Activated CD4-positive, alpha-beta T cell treated with anti-CD3 and anti-CD28 coated beads, Interleukin-2, amount 50 U/mL, for 24 hours (primary cell): ENCODE data around the gene PTGIS.

Experiments used
- DNase-seq, 2 donors: peaks; one replicate each; pipeline ENCODE4 v3.0.0-alpha.2; 2020; ENCODE audit warnings: low read depth in 1 of 2, low spot score in 1 of 2

The PTGIS gene

GRCh38 chr20:49475292-49476015 lies 92.5 kb downstream of the PTGIS start:
- DNase-seq = no peak

DNA sequence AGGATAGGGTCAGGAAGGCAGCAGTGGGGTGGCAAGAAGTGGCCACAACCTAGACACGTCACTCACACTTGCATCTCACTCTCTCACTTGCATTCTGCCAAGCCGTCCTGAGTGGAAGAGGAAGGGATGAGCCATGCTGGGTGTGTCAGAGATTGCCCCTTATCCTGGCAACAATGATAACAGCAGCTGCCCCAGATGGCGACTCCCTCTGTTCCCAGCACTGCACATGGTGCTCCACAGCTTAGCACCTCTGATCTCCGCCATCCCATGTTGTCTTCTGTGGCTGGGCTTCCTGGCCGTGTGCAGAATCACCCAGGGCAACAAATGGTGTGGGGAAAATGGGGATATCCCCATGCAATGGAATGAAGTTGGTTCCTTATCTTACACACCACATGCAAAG lies 96.5 kb downstream of the PTGIS start:
- no peak for DNase-seq

- no peak for DNase-seq
These were observed 97.0 kb downstream of the PTGIS start for GRCh38 chr20:49470922-49471321.

- DNase-seq = no peak
These were observed 98.9 kb downstream of the PTGIS start for GRCh38 chr20:49469060-49469459.

DNA sequence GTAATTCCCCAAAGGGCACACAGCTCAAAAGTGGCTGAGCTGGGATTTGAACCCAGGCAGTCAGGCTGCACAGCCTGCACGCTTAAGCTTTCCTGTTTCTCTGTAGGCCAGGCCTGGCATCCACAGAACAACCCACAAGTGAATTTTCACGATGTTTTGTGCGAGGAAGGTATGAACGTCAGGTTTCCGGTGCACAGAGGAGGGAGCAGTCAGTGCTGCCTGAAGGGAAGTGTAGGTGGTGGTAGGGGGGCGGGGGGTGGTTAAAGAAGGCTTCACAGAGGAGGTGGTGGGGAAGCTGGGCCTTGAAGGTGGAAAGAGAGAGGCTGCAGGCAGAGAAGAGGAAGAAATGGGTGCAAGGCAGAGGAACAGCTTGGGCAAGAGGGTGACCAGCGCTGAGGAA lies 99.5 kb downstream of the PTGIS start:
- no peak for DNase-seq

DNA sequence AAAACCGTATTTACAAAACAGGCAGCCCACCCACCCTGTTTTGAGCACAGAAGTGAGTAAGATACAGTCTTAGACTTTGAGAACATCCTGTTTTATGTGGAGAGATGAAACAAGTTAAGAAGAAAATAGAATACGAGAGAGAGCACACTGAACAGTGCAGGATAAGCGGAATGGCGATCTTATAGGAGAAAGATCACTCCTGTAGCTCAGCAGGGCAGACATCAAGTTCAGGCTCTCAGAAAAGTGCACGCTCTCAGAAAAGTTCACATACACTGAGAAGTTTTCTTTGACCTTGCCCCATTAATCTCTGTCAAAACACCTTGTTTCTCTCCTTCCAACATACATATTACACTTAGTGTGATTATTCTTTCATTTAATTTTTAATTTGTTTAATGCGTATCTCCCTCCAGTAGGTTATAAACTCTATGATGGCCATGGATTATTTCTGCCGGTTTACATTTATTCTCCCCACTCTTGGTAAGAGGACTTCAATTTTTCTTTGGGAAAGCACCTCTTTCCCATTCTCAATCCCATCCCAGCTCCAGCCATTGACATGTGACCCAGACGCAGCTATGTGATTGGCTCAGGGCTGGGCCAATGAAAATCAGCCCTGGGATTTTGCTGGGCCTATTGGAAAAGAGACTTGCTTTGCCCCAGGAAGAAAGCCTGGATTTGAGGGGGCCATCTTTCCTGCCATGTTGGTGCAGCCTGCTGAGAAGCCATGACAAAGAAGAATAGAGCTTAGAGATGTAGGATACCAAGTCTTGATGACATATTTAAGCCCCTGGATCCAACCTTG lies 101.6 kb downstream of the PTGIS start:
- DNase-seq = no peak

DNA sequence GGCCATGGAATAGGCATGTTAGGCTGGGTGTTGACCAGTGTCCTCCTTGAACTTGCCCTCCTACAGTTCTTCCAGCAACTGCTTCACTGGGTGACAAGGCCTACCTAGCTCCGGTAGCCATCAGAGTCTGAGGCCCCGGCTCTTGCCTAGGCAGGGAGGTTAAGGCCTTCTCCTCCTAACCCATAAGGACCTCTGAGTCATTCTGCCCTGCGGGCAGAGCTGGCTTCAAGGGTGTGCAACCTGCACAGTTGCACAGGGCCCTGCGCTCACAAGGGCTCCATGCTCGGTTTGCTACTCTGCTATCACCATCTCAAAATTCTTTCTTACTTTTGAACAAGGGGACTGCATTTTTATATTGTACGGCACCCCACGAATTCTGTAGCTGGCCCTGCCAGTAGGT lies 103.4 kb downstream of the PTGIS start:
- no peak for DNase-seq

- DNase-seq = no peak
These were observed 105.3 kb downstream of the PTGIS start for GRCh38 chr20:49462626-49463025.

GRCh38 chr20:49461894-49462620 lies 105.9 kb downstream of the PTGIS start:
- no peak for DNase-seq

GRCh38 chr20:49460916-49461315 lies 107.0 kb downstream of the PTGIS start:
- DNase-seq = no peak

DNA sequence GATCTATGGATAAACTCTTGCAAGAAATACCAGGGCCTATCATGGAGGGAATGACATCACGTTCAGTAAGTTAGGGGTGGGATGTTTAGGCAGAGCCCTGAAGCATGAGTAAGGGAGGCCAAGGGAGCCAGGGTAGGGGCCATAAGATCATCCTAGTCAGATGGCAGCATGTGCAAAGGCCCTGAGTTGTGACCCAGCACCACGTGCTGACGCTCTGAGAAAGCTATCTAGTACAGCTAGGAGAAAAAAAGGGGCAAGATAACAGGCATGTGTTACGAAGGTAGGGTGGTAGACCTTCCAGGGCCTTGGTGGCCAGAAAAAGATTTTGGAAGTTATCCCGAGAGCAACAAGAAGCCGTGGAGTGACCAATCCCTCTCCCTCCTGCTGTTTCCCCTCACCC lies 107.8 kb downstream of the PTGIS start:
- DNase-seq = no peak

- DNase-seq = no peak
These were observed 108.3 kb downstream of the PTGIS start for GRCh38 chr20:49459684-49460083.

DNA sequence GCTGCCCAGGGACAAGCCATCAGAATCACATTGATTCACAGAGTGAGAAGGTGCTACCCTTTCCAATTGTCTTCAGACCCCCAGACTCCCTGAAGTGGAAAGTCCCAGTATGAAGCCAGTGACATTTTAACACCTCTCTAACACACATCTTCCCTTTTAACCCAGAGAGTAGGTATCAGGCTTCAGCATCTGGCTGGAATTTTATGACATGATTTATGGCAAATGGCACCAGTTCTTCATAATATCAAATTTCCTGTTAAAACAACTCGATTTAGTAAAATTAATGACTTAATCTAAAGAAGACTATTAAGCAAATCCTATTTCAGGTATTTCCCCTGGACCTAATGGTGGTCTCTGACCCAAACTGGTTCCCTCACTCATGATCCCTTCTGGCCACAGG lies 110.5 kb downstream of the PTGIS start:
- no peak for DNase-seq

GRCh38 chr20:49456646-49457045 lies 111.3 kb downstream of the PTGIS start:
- no peak for DNase-seq

GRCh38 chr20:49455691-49456090 lies 112.2 kb downstream of the PTGIS start:
- DNase-seq = no peak
